HG02943 (cell line): ENCODE data around the gene CPB2.

ENCODE experiments used
- ATAC-seq: cut with Tn5 transposase; IDR thresholded peaks from one replicate; pipeline ENCODE4 v1.9.1; 2021; ENCODE audit warnings: mild to moderate bottlenecking, low read depth, moderate library complexity; ENCODE audit not compliant: unreplicated experiment

CPB2 gene

DNA sequence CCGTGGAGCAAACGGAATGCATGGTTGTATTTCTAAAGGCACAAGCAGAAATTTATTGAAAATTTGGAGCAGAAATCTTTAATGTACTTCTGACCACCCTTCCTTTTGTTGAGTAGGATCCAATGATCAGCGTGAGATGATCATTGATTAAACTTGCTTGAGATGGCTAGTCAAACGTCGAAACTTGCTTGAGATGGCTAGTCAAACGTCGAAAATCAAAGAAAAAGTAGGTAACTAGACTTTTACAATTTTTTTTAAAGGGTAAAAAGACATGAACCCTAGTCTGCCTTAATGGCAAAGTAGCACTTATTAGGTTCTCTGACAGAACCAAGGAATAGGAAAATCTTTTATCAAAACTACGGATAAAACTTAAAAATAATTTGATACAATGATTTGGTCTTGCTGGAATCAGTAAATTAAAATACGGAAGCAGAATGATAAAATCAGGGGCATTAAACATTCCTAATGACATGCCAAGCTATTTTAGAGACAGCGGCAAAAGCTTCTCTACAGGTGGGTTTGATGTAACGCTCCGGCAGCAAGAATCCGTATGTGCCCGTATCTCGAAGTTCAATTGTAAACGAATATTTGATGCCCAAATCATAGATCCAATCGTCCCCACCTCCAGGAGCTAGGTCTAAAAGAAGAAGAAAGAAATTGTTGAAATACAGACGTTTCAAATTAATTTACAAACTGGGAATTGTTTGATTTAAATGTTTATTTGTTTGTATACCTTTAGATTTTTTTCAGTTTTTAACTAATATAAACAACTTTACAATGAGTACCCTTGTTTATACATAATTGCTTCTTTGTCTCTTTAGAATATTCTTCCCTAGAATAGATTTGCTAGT lies 51.4 kb downstream of the CPB2 start:
- no peak for ATAC-seq

DNA sequence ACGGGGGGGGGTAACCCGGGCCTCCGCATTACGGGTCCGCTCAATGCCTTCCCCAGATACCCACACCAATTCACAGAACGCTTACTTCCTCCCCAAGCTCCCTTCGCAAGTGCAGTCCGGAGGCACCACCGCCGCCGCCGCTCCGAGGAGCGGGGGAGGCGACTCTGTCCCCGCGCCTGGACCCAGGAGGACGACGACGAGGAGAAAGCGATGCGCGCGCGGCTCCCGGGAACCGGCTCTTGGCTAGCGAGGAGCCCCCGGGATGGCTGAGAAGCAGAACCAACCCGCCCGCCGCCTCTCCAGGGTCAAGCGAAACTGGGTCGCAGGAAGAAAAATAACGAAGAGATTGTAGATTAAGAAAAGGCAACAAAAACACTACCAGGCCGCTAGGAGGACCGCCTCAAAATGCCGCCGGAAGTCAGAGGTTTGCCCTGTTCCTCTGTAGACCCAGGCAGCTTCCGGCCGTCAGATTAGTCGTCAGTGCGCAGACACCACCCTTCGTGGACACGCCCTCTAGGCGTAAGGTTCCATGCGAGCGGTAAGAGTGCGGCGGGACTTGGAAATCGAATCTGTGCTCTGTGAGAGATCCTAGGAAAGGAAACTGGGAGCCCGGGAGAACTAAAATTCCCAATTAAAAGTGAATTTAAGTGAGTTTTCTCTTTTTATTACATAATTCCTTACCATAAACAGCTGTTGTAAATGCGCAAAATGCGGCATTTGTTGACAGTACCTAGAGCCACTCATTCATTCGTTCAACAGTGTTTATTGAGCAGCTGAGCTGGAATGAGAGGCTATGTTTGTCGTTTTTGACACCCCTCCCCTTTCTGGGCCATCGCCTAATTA lies 52.3 kb downstream of the CPB2 start, which contains the start of gene ZC3H13:
Gene ZC3H13 (minus strand): TSS at position 428 of the 843 bp plus-strand sequence. CDS start 7,239 bp downstream, outside the sequence.
- peak; percentile 100 for ATAC-seq

DNA sequence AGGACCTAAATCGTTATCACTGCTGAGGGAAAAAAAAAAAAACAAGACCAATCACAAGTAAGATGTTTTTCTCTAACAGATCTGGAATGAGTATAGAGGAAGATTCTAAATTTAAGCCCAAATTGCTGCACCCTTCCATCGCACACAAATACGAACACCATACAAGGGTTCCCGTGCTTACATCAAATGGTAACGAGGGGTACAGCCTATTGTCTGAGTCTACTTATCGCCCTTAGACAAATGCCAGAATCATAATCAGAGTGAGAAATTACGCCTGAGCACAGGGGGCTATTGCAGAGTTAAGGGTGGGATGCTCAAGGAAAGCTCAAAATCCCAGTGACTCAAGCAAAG lies 52.9 kb downstream of the CPB2 start:
- ATAC-seq = peak; percentile 9

DNA sequence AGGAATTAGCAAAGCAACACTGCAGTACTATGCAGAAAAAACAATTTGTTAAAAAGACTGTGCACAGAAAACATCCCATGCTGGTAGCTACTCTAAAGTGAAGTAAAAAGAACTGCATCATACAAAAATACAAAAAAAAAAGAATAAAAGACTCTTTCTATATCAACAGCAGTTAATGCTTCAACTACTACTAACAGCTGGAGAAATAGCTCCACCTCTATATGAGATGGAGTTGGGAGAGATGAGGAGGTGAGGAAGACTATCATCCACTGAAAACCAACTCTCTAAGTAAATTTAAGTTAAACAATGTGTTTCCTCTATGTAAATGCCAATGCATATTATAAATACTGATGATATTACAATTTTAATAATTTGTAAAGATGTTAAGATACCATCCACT lies 54.1 kb downstream of the CPB2 start:
- ATAC-seq = no peak

DNA sequence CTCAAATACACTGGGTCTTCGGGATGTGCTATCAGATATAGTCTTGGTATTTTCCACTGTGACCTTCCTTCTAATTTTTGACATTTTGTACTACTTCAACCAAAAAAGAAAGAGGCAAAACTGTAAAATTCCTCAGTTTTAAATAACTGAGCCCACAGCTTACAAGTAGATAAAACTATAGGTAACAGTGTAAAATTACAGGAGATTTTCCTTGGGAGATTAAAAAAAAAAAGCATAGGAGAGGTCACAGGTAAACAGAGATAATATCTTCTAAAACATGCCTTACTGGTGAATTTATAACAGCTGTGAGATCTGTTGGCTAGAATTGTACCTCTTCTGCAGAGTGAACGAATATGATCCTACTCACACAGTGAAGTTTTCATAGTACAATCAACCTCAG lies 59.4 kb downstream of the CPB2 start:
- no peak for ATAC-seq

DNA sequence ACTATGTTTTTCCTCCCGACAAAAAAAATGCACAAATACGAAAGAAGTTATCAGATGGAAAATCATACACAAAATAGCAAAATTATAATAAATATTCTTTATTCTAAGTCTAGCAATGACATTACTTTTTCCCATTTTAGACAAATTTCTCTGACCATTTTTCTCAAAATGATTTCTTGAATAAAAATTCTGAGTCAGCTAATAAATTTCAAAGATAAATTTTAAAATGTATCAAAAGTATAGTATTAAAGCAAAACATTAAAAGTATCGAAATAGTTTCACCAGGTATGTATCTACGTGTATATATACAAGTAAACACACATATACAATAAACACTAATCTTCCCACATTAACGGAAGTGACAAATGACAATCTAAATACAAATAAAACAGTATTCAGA lies 61.2 kb downstream of the CPB2 start:
- no peak for ATAC-seq

DNA sequence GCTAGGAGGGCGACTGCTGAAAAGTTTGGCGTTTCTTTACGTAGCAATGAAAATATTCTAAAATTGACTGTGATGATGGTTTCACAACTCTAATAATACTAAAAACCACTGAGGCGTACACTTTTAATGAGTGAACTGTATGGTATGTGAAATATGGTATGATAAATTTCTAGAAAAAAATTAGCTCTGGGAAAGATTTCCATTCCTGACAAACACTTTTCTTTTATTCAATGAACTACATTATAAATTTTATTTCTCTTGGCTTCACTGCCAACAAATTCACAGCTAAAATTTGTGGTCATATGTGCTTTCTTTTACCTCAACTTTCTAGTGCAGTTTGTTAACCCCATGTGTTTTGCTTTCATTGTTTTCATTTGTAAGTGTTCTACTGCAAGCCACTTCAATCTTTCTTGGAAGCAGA lies 63.4 kb downstream of the CPB2 start:
- no peak for ATAC-seq

DNA sequence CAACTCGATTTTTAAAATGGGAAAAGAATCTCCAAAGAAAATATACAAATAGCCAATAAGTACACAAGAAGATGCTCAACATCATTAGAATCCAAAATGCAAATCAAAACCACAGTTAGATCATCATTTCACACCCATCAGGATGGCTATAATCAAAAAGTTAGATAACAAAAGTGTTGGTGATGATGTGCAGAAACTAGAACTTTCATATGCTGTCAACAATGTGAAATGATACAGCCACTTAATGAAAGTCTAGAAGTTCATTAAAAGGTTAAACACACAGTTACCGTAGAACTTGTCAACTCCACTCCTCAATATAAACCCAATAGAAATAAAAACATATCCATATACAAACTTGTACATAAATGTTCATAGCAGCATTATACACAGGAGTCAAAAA lies 64.1 kb downstream of the CPB2 start:
- no peak for ATAC-seq

DNA sequence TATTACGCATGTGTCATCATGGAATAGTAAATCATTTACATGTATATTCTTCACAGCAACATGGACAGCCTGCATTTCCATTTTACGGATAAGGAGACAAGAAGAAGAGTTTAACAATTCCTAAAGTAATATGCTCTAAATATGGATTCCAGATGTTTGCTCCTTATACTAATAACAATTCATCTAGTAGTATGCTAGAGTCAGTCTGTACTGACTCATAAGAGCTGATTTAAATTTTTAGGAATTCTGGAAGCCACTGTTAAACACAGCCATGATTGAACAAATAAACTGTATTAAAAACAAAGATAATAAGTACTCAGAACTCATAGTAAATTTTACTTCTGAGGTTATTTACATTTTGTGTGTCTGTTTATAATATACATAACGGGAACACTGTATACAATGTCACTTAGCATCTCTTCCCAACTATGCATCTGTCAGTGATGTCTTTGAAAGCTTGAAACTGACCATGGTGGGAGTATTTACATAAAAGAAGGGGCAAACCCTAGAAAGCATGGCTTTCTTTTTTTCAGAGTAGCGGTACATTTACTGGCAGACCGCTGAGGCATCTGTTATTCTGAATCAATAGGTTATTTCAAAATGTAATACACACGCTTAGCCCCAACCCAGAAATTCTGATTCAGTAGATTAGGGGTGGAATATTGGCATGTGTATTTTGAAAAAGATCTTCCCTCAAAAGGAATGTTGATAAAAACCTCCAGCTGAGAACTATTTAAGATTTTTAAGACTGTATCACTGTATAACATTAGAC lies 65.2 kb downstream of the CPB2 start:
- ATAC-seq = no peak

DNA sequence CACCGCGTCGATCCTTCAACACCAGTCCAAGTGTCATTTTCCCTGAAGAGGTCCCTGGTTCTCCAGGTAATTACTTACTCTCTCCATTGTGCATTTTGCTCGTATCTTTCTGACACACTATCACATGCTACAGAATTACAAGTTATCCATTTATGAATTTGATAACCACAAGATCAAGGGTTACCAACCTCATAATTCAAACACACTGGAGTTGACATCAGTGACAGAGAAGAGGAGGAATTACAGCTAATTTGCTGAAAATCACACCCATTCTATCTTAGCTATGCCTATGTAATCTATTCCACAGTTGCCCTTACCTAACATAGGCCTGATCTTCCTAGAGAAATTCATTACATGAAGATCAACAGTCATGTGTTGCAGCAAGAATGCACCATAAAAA lies 66.5 kb downstream of the CPB2 start:
- no peak for ATAC-seq

DNA sequence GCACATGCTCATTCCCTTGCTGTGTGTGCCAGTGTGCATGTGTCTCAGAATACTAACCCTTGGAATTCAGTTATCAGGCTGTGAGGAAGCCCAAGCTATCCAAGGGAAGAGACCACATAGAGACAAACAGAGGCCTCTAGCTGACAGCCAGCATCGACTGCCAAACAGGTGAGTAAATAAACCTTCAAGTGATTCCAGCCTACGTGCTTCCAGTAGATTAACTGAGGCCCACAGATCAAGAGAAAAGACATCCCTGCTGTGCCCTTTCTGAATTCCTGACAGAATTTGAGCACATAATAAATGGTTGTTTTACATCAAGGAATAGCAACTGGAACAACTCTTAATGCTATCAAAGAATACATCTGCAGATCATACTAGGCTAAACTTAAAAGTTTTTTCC lies 69.8 kb downstream of the CPB2 start:
- no peak for ATAC-seq

DNA sequence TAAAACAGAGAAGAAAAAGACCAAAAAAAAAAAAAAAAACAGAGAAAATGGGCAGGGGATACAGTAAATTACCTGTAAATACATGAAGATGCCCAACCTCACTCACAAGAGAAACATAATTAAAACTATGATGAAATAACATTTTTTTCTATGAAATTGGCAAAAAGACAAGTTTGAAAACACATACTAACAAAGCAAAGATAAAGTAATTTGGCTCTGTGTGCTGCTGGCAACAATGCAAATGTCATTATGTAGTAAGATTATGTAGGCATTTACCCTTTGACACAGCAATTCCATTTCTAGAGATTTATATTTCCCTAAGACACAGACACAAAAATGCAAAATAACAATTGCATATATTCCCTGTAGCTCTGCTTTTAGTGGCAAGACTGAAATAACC lies 72.5 kb downstream of the CPB2 start:
- no peak for ATAC-seq

DNA sequence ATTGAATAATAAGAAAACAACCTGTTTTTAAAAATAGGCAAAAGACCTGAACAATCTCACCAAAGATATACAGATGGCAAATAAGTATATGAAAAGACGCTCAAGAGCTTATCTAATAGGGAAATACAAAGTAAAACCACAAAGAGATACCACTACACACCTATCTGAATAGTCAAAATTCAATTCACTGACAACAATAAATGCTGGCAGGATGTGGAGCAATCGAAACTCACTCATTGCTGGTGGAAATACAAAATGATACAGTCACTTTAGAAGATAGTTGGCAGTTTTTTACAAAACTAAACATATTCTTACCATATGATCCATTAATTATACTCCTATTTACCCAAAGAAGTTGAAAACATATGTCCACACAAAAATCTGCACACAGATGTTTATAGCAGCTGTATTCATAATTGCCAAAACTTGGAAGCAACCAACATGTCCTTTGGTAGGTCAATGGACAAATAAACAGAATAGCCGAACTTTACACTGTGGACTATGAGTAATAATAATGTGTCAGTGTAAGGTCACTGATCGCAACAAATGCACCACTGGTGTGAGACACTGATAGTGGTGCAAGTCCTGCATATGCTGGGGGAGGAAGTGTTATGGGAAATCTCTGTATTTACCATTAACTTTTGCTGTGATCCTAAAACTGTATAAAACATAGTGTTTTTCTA lies 73.1 kb downstream of the CPB2 start:
- ATAC-seq = no peak

DNA sequence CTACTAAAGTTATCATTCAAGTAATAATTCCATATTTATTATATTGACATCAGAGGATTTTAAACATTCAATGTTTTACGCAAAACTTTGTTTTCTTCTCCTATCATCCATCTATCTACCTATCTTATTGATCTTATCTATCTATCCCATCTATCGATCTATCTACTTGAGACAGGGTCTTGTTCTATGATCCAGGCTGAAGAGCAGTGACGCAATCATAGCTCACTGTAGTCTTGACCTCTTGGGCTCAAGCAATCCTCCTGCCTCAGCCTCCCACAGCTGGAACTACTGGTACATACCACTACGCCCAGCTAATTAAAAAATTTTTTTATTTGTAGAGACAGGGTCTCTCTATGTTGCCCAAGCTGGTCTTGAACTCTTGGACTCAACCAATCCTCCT lies 79.7 kb downstream of the CPB2 start:
- ATAC-seq = no peak

DNA sequence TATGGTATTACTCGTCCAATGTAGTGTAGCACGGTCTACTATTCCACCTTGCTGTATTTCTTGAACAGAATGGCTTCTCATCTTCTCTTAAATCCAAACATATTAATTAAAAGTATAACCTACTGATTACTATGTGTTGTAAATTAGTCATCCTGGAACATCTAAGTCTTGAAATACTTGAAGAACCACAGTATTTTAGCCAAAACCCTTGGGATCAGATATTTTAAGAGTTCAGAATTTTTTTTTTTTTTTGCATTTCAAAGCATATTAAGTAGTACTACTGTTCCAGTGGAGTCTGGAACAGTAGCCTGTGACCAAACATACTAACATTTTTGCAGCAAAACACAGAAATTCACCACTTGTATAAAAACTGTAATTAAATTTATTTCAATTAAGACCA lies 82.4 kb downstream of the CPB2 start:
- ATAC-seq = no peak

DNA sequence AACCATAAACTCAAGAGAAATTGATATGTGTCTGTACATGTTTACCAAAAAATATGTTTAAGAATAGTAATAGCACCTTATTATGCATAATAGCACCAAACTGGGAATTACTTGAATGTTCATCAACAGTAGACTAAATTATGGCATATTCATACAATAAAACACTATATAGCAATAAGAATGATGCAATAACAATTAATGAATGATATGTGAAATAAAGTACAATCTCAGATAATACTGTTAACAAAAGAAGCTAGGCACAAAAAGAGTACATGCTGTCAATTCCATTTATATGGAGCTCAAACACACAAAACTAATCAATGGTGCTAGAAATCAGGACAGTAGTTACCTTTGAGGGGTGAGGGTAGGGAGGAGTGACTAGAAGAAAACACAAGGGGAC lies 88.6 kb downstream of the CPB2 start:
- no peak for ATAC-seq

DNA sequence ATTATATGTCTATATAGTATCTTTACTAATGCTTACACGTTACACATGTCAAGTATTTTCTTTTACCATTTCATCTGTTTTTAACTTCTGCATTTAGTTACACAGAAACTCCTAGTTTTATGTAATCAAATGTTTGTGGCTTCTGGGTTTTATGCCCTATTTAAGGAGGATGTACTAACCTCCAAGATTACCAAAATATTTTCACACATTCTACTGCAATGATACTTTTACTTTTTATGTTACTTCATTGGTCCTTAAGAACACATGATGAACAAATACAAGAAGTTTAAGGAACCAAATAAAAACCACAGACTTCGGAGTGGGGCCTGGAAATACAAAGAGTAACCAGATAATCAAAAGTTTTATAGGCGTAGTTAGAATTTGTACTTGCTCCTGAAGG lies 89.5 kb downstream of the CPB2 start:
- ATAC-seq = no peak

DNA sequence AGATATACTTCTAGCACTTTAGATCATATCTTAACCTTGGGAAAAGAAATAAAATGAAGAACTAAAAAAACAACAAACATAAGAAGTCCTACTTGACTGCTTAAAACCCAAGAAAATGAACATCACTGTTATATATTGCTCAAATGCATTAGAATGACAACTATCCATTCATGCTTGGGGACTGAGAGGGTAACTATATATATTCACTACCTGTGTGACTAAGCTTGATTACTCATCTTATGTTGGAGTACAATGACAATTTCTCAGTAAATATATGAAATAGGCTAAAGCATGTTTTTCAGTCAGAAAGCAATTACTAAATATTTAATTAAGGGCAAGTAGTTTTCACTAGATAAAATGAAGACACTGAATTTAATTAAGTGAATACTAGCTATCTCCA lies 92.4 kb downstream of the CPB2 start:
- ATAC-seq = no peak

DNA sequence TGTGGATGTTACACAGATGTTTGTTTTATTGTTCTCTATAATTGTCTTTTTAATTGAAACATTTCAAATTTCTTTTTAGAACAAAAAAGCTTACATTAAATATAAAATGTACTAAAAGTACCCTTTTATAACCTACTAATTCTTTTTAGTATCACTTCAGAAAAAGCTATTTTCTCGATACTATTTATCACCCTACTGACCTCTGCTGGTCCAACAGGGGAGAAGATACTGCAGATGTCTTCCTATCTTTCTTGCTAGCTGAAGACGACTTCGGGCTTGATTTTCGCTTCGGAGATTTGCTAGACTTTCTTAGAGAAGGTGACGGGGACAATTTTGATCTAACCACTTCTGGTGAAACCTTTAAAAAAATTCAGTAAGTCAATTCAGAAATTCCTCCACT lies 94.7 kb downstream of the CPB2 start:
- ATAC-seq = no peak

DNA sequence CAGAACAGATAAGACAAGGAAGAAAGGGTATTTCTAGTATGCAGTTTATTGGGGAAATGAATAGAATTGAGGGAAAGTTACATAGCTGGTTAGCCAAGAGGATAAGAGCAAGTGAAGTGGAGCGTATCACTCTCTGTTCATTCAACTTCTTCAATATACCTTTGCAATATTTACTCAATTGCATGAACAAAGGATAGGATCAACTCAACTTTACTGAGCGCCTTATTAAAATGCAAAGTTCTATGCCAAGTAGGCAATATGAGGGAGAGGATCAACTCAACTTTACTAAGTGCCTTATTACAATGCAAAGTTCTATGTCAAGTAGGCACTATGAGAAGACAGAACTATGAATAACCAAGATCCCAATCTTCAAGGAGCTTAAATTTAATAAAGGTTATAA lies 96.2 kb downstream of the CPB2 start:
- no peak for ATAC-seq
